GM18505 (cell line): Measurements from ENCODE around the gene RHBDF2.

Source experiments
- ATAC-seq: cut with Tn5 transposase; IDR thresholded peaks from one replicate; pipeline ENCODE4 v1.9.1; 2021; ENCODE audit not compliant: unreplicated experiment
- POLR2A ChIP-seq: IDR thresholded peaks from 4 replicates; pipeline ENCODE4 v1.6.1; 2011; ENCODE audit warnings: borderline replicate concordance; ENCODE audit not compliant: insufficient read depth, insufficient read length; ENCODE audit errors: extremely low read depth

RHBDF2 gene

GRCh38 chr17:76478730-76479514 is 22.3 kb downstream of the RHBDF2 start:
- ATAC-seq: no peak
- TF ChIP-seq POLR2A: no peak

GRCh38 chr17:76478097-76478496 is 23.1 kb downstream of the RHBDF2 start:
- TF ChIP-seq POLR2A: peak; percentile 2
- ATAC-seq: no peak

- no peak for ATAC-seq
- TF ChIP-seq POLR2A: no peak
These were observed 23.6 kb downstream of the RHBDF2 start for GRCh38 chr17:76477576-76477975.

- ATAC-seq: no peak
- TF ChIP-seq POLR2A: no peak
These were observed 24.5 kb downstream of the RHBDF2 start for GRCh38 chr17:76476736-76477135.

GRCh38 chr17:76475302-76475701 is 25.9 kb downstream of the RHBDF2 start:
- TF ChIP-seq POLR2A: no peak
- ATAC-seq: no peak

GRCh38 chr17:76474894-76475293 is 26.3 kb downstream of the RHBDF2 start:
- TF ChIP-seq POLR2A: no peak
- ATAC-seq: no peak

- no peak for TF ChIP-seq POLR2A
- no peak for ATAC-seq
These were observed 27.0 kb downstream of the RHBDF2 start for GRCh38 chr17:76474238-76474637.

GRCh38 chr17:76473541-76473985 is 27.7 kb downstream of the RHBDF2 start:
- no peak for TF ChIP-seq POLR2A
- no peak for ATAC-seq

GRCh38 chr17:76472726-76473125 is 28.5 kb downstream of the RHBDF2 start:
- no peak for TF ChIP-seq POLR2A

GRCh38 chr17:76472258-76472645 is 29.0 kb downstream of the RHBDF2 start:
- no peak for TF ChIP-seq POLR2A

More at GRCh38 chr17:76472726-76473125, 28.5 kb downstream of the RHBDF2 start:
- no peak for ATAC-seq

GRCh38 chr17:76471498-76472257 is 29.5 kb downstream of the RHBDF2 start:
- no peak for TF ChIP-seq POLR2A
- no peak for ATAC-seq

More at GRCh38 chr17:76472258-76472645, 29.0 kb downstream of the RHBDF2 start:
- no peak for ATAC-seq

- ATAC-seq: no peak
- TF ChIP-seq POLR2A: no peak
These were observed 31.1 kb downstream of the RHBDF2 start for GRCh38 chr17:76469991-76470739.
